ENCODE results near the gene IKBKG. TPM values are rescaled to one million over a fixed set of nuclear protein-coding genes. Genes with fewer than 3 reads are reported as not detected.

The IKBKG gene
- total and polyA plus RNA-seq, 2 of the 4 experiments (the other 2 are of a cell fraction) = 16.5 to 38.2 TPM

DNA sequence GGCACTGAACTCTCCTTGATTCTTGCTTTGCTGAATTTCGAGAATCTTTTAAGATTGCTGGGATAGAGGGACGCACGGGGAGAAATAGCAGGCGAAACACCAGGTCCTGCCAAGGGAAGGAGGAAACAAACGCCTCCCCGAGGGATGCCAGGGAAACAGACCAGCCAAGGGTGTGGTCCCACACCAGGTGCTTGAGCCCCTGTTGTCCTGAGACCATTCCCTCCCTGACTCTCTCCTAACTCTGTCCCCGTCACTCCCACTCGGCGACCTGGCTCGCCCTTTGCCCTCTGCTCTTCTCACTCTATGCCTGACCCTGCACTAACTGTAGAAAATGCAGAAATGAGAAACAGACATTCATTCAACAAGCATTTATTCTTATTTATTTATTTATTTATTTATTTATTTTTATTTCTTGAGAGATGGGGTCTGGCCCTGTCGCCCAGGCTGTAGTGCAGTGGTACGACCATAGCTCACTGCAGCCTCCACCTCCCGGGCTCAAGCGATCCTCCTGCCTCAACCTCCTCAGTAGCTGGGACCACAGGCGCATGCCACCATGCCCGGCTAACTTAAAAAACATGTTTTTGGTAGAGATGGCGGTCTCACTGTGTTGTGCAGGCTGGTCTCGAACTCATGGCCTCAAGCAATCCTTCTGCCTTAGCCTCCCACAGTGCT is 55.5 kb downstream of the IKBKG start:
- Histone ChIP-seq H2AK9ac (replicated peaks; ENCODE audit: low read depth, low read length, poor library complexity) (no peak overlapping the region), H2BK20ac (ENCODE audit: low read depth, low read length) (no peak overlapping the region), H4K20me1 (ENCODE audit: insufficient read depth, low read length) (no peaks in the 10 kb centered on the region), H3K27ac (ENCODE audit: insufficient read depth, low read length) (no peak overlapping the region), H4K8ac (ENCODE audit: low read depth in 2 of 2, low read length in 2 of 2) (no peak overlapping the region), H3K4me3 (ENCODE audit: insufficient read depth, low read depth, low read length) (no peak overlapping the region), H3K14ac (replicated peaks; ENCODE audit: low read depth, low read length) (no peak overlapping the region), H2AK5ac (ENCODE audit: low read depth, low read length) (no peak overlapping the region), H2AFZ (replicated peaks; ENCODE audit: low read length, poor library complexity) (no peak overlapping the region), H3K36me3 (ENCODE audit: control insufficient read depth, insufficient read depth, low read length) (no peaks in the 10 kb centered on the region), H3K9me1 (ENCODE audit: insufficient read depth, low read length) (no peaks in the 10 kb centered on the region), H3K4ac (ENCODE audit: low read depth, low read length) (no peak overlapping the region), H2BK120ac (ENCODE audit: low read depth, low read length) (no peak overlapping the region), H3K9me3 (ENCODE audit: control insufficient read depth, insufficient read depth, low read length) (peaks cover 3% of the 10 kb centered on the region), H3K18ac (ENCODE audit: low read depth, low read length) (no peak overlapping the region), H4K5ac (ENCODE audit: low read depth, low read length) (no peak overlapping the region), H3K4me1 (ENCODE audit: control insufficient read depth, insufficient read depth, low read length) (no peaks in the 10 kb centered on the region; the same call in 1 of the 2 replicates), H3K9ac (ENCODE audit: low read depth, low read length) (no peak overlapping the region), H3K27me3 (ENCODE audit: control insufficient read depth, insufficient read depth, low read length) (peaks cover 5% of the 10 kb centered on the region), H2BK15ac (ENCODE audit: low read depth, low read length) (no peak overlapping the region), H2BK5ac (ENCODE audit: low read depth, low read length, poor library complexity, severe bottlenecking) (no peak overlapping the region), H3K4me2 (ENCODE audit: low read depth, low read length) (no peak overlapping the region), H3K56ac (ENCODE audit: extremely low read depth, insufficient read depth, low read length) (no peak overlapping the region), H3K23ac (ENCODE audit: low read depth, low read length) (no peak overlapping the region), H3K79me1 (ENCODE audit: low read depth in 1 of 2, low read length in 2 of 2) (no peaks in the 10 kb centered on the region), H4K91ac (ENCODE audit: insufficient read depth, low read depth, low read length) (no peak overlapping the region)
- dilution Hi-C loops (cut with HindIII; ENCODE audit: low sequenced_read_pairs, unreplicated experiment) = no loop called here
- POLR2A ChIA-PET (ENCODE audit: unreplicated experiment) = no interaction called here
- 86% methylated on average over 5 of the region's 18 CpGs; no CpG with 5 or more reads in 1 of the 2 experiments for WGBS, 2 experiments (ENCODE audit: extremely low coverage in 2 of 2, insufficient read length in 1 of 2)
- TF ChIP-seq CEBPB (IDR thresholded peaks at IDR 0.05; ENCODE audit: low read depth, low read length) (no peak), SMC3 (IDR thresholded peaks at IDR 0.05; ENCODE audit: low read depth, low read length) (no peak), RFX5 (IDR thresholded peaks at IDR 0.05; ENCODE audit: low read depth, low read length) (no peak), CHD1 (IDR thresholded peaks at IDR 0.05; ENCODE audit: low read depth, low read length) (no peak), MXI1 (IDR thresholded peaks at IDR 0.05; ENCODE audit: borderline replicate concordance, low read depth, low read length) (no peak), POLR2A (IDR thresholded peaks at IDR 0.05; ENCODE audit: low read depth, low read length) (no peak), NFE2L2 (IDR thresholded peaks at IDR 0.05; ENCODE audit: low read depth, low read length) (no peak), RAD21 (IDR thresholded peaks at IDR 0.05; ENCODE audit: low read length) (no peak), MAFK (IDR thresholded peaks at IDR 0.05; ENCODE audit: low read depth, low read length) (no peak), BHLHE40 (IDR thresholded peaks at IDR 0.05; ENCODE audit: low read depth, low read length) (no peak)
- TF ChIP-seq, protein P1, sequence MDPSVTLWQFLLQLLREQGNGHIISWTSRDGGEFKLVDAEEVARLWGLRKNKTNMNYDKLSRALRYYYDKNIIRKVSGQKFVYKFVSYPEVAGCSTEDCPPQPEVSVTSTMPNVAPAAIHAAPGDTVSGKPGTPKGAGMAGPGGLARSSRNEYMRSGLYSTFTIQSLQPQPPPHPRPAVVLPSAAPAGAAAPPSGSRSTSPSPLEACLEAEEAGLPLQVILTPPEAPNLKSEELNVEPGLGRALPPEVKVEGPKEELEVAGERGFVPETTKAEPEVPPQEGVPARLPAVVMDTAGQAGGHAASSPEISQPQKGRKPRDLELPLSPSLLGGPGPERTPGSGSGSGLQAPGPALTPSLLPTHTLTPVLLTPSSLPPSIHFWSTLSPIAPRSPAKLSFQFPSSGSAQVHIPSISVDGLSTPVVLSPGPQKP (IDR thresholded peaks at IDR 0.05; ENCODE audit: borderline replicate concordance, low read depth, low read length) = no peak
- TF ChIP-seq, protein P2, sequence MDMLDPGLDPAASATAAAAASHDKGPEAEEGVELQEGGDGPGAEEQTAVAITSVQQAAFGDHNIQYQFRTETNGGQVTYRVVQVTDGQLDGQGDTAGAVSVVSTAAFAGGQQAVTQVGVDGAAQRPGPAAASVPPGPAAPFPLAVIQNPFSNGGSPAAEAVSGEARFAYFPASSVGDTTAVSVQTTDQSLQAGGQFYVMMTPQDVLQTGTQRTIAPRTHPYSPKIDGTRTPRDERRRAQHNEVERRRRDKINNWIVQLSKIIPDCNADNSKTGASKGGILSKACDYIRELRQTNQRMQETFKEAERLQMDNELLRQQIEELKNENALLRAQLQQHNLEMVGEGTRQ (IDR thresholded peaks at IDR 0.05; ENCODE audit: low read depth, low read length) = no peak
- TF ChIP-seq, protein P3, sequence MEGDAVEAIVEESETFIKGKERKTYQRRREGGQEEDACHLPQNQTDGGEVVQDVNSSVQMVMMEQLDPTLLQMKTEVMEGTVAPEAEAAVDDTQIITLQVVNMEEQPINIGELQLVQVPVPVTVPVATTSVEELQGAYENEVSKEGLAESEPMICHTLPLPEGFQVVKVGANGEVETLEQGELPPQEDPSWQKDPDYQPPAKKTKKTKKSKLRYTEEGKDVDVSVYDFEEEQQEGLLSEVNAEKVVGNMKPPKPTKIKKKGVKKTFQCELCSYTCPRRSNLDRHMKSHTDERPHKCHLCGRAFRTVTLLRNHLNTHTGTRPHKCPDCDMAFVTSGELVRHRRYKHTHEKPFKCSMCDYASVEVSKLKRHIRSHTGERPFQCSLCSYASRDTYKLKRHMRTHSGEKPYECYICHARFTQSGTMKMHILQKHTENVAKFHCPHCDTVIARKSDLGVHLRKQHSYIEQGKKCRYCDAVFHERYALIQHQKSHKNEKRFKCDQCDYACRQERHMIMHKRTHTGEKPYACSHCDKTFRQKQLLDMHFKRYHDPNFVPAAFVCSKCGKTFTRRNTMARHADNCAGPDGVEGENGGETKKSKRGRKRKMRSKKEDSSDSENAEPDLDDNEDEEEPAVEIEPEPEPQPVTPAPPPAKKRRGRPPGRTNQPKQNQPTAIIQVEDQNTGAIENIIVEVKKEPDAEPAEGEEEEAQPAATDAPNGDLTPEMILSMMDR (conservative IDR thresholded peaks at IDR 0.05; ENCODE audit: low read depth, low read length) = no peak
- DNase-seq (no peak), ATAC-seq (ENCODE audit: low read depth) (no peak)
- intact Hi-C loops (cut with micrococcal nuclease) = no loop called here
- in situ Hi-C loops (cut with MboI; ENCODE audit: low sequenced_read_pairs) = no loop called here
- CTCF ChIA-PET = no interaction called here
- no TSS peak for BruUV-seq (replicated peaks)
